Measurements from ENCODE around the gene CFAP97D1.

CFAP97D1 gene

DNA sequence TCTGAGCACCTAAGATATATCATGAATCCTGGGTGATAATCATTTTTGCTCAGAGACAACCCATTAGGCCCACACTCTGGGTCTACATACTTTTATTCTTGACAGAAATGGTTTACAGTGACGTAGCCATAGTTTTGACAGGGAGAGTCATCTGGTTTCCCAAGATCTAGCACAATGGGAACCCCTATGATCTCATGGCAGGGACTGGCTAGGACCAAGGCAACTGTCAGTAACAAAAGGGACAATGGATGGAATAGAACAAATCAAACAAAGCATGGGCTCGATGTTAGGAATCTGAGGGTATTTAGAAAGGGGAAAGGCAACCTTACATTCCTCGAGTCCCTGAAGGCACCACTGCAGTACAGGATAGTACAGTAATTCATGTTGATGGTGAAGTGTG is 20.5 kb downstream of the CFAP97D1 start:
- no peak for DNase-seq

DNA sequence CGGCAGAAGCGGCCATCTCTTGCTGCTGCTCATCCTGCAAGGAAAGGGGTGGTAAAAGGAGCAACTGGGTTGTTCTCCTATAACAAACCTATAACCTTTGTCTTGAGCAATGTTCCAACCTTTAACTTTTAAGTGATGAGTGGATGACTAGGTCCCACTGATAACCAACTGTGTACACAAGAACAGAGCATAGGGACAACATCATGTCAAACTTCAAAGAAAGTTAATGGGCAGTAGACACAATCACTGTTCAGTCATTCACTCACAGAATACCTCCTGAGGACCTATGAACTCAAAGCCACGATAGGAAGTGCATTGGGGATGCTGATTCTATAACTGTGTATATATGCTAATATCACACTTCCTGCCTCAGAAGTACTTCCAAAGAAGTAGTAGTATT is 21.6 kb downstream of the CFAP97D1 start:
- no peak for DNase-seq

DNA sequence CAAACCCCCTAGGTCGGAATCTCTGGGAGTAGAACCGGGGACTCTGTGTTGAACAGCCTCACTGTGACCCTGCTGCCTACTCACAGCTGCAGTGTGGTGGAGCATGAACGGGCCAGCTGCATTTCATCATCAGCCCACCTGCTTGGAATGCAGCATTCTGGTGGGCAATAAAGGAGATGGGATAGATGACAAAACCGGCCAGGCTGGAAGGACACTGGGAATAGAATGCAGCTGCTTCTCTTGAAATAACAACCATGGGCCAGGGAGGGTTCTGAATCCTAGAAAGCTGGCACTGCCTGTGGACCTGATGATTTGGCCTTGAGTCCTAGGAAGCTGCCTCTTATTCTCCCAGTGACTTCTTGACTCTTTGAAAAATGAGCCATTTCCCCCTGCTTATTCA is 23.5 kb downstream of the CFAP97D1 start:
- DNase-seq = no peak

DNA sequence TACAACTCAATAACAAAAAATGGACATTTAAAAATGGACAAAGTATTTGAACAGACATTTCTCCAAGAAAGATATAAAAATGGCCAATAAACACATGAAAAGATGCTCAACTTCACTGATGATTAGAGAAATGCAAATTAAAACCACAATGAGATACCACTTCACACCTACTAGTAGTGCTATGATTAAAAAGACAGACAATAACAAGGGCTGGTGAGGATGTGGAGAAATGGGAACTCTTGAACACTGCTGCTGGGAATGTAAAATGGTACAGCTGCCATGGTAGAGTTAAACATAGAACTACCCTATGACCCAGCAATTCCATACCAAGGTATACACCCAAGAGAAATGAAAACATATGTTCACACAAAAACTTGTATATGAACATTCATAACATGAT is 24.9 kb downstream of the CFAP97D1 start:
- DNase-seq = no peak

DNA sequence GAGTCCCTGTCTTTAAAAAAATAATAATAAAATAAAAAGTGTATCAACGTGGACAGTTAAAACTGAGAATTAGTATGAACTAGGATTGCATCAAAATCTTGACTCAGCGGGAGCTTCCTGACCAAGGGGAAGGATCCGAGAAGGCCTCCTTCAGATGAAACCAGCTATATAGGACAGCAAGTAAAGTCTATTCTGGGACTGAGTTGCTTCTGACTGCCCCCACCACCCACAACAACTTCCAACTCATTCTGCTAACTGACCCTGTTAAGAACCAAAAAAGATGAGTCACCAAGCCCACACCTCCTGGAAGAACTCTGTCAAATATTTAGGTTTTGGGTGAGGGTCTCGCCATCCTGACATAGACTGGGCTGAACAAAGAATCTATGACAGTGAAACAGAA is 27.8 kb downstream of the CFAP97D1 start:
- DNase-seq = peak; percentile 13

DNA sequence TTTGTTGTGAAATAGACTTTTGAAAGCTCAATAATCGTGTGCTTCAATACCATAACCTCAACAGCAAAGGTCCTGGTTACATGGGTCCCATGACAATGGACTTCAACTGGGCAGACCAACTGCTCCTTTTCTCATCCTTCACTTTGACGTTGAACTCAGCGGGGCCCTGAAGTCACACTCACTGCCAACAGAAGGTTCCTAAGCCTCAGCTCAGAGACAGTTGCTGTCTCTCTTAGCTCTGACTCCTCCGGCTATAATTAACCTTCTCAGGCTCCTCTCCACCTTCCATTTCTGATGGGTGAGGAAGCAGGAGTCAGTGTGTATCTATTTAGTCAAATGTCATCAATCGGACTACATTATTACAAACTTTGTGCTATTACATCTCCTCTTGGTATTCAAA is 28.9 kb downstream of the CFAP97D1 start:
- DNase-seq = no peak

DNA sequence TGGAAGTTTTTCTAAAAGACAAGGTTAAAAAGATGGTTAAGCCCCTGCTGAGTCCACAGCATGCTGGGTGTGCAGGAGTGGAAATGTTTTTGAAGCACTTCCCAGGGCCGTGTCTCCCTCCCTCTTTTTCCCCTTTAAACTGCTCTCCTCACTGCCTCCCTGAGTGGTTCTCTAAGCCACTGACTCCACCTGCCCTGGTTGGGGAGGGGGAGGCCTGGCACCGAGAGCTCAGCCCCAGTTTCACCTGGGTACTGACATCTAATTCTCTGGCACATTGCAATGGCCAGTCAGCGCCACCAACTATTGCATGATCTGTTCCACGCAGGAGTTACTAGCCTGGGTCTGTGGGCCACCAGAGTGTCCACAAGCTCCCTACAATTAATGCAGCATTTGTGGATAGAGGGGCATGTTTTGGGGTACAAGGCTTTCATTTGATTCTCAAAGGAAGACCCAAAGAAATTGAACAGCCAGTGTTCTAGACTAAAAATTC is 30.0 kb downstream of the CFAP97D1 start:
- DNase-seq = no peak

DNA sequence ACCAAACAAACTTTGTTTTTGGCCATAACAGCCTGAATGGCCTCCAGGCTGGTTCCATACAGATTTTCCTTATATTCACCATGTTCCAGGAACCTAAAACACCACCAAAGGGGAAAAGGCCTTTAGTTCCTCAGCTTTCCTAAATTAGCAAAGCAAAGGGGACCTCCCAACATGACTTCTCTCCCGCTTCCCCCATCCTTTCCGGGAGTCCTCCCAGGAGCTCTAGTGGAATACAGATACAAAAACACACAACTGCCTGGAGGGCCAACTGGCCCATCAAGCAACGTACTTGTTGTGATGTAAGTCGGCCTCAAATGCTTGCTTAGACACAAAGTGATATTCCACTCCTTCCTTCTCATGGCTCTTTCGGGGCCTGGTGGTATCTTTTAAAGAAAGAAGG is 30.6 kb downstream of the CFAP97D1 start:
- DNase-seq = no peak

DNA sequence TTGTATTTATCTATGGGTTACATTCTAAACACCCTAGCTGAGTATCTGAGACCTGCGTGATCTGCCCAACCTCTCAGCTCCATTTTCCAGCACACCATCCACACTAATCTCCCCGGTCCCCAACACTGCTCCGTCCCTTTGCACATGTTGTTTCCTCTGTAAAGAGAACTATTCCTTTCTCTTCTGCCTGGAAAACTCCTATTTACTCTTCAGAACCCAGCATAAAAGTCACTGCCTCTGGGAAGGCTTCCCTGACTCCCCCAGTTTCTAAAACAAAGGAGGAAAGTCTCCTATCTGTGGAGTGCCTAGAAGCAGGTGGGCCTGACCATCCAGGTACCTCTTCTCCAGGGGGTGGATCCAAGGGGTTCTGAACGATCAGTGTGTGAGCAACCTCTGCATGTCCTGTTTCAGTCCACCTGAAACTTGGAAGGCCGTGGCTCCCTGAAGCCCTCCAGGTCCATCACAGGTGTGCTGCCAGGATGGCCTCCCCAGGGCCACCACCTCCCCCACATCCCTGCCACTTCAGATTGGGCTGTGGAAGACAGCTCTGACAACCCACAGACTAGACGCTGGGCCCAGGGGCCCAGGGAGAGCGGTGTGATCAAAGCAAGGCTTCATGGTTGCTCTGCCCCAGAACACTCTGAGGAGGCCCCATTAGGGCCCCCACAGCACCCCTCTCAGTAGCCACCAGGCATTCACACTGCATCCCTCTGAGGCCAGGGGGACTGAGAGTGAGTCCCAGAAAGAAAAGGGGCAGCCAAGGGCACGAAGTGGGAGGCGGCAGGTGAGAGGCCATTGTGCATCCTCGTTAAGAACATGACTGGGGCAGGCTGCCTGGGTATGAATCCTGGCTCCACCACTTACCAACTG is 32.4 kb downstream of the CFAP97D1 start:
- no peak for DNase-seq

DNA sequence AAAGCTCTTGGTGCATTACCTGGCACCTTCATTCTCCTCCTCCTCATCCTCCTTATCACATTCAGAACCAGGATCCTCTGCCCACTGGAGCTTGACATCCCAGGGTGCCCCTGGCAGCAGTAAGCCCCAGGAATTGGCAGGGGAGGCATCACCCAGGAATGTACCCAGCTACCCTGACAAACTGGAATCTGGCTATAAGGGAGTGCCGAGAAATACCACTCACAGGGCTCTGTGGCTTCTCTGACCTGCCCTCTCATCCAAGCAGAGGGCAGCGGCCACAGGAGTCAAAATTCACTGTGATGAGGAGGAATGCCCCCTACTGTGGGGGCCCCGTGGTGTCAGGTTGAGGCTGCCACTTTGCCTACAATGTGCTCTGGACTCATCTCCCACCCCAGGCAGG is 33.2 kb downstream of the CFAP97D1 start:
- no peak for DNase-seq

DNA sequence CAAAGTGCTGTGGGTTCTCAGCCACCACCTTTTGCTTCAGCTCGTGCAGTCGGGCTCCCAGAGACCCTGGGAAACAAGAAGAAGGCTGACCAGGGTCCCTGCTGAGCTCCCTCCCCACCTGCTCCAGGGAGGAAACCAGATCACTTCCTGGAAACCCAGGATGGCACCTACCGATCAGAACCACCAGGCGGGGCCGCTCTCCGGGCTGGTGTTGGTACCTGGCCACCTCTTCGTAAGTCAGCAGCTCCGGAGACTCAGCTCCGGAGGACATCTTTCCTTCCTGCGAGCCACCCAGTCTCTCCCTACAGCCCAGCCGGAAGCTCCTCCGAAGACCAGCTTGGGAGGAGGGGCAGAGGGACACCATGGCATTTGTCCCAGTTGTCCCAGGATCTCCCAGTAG is 33.8 kb downstream of the CFAP97D1 start:
- DNase-seq = no peak

DNA sequence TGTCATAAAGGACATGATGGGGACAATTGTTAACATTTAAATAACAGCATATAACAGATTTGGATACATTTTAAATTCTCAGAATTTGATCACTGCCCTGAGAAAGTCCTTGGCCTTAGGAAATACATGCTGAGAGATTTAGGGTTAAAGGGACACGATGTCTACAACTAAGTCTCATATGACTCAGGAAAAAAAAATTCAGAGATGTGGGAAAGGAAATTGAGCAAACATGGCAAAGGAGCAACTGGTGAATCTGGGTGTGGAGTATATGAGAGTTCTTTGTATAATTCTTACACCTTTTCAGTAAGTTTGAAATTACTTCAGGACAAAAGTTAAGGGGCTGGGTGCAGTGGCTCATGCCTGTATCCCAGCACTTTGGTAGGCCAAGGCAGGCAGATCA is 34.5 kb downstream of the CFAP97D1 start:
- DNase-seq = peak; percentile 35

DNA sequence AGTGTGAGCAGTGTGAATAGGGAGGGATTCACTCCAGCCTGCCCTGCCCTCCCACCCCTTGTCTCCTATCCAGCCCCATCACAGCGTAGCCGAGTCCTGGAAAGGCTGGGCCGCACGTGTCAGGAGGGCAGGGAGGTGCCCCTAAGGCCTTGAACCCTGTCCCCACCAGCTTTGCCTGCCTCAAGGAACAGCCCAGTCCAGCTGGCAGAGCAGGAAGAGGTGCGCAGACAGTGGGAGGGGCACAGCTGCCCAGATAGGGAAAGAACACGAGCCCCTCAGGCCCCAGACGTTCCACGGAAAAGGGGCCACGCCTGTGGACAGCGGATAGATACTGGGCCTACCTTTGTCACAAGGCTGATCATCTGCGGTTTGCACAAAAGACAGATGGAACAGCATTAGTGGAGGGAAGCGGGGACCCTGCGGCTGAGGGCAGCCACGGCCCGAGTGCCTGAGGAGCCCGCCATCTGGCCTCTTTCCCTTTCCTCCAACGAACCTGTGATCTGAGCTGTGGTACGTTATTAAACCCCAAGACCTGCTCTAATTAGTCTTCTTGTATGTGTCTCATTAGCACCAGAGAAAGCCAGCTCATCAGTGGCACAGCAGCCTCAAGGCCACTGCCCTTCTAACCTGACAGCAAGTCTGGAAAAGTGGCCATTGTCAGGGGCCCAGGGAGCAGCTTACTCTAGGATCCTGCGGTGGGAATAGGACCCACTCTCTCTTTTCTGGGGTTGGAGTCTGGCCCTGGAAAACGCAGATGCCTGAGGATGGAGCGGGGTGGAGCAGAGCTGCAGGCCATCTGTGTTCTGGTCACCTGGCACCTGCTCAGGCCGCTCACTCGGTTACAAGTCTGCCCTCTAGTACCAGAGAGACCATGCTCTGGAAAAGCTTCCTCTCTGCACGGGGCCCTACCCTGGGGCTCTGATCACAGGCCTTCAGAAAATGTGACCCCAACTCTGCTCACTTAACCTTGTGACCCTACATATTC is 36.4 kb downstream of the CFAP97D1 start:
- DNase-seq = no peak

DNA sequence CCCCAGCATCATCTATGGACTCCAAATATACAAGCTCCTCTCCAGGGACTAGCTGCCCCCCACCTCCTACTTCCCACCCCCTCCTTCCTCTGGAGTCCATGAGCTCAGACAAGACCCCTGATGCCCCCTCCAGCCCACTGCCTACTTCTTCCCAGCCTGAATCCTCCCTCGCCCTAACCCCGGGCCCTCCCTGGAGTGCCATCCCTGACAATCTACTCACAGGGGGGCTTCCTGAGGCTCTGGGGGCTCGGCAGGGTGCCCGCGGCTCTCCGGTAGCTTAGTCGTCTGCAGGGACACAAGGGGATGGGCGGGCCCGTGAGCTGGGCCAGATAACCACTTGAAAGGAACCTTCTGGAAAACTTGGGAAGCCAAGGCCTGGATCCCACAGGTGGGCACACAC is 37.6 kb downstream of the CFAP97D1 start:
- DNase-seq = no peak

DNA sequence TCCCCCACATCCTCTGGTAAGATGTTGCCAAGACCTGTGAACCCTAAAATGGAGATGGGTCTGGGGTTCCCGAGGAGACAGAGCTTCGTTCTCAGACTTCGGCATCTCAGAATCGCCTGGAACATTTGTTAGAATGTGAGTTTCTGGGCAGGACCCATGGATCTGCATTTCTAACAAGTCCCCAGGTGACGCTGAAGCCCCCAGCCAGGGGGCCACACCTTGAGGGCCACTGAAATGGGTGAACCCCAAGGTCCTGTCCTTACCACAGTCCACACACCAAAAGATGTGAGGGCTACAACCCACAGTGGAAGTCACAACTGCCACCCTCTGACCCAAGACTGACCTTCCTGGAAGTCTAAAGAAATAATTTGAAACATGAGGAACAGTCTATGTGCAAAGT is 38.7 kb downstream of the CFAP97D1 start:
- DNase-seq = no peak

DNA sequence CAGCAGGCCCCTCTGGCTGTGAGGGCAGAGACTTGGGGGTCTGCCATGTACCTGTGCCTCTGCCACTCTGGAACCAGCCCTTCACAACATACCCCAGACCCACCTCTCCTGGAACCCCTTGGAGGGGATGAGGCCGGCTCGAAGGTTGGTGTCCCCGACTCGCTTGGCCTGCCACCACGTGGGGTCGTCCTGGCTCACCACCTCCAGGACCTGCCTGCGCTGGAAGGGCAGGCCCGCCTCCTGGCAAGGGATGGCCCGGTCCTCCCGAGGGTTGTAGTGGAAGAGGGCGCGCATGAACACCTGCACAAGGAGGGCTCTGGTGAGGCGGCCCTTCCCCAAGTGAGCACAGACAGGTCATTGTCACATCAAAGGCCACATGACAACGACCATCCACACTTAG is 40.5 kb downstream of the CFAP97D1 start:
- DNase-seq = no peak

DNA sequence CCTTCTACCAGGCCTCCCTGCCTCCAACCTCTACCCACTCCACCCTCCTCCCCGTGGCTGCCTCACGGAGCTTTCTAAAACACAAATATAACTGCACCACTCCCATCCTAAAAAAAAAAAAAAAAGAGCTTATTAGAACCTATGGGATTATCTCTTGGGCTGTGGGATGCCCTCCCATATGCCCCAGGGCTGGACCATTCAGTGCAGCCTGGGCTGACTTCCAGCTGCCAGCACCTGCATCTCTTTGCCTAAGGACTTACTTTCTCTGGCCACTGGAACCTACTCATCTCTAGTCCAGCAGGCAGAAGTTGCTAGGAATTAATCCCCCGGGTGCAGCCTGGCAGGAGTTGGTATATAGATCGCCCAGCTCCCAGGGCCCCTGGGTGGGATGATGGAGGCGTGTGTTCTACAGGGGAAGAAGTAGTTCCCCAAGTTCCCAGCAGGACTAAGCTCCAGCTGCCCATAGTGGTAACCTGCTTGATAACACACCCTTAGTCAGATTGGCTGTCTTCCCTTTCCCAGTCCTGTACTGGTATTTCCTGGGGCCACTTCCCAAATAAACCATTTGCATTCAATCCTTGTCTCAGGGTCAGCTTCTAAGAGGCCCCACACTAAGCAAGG is 42.4 kb downstream of the CFAP97D1 start:
- DNase-seq = no peak

DNA sequence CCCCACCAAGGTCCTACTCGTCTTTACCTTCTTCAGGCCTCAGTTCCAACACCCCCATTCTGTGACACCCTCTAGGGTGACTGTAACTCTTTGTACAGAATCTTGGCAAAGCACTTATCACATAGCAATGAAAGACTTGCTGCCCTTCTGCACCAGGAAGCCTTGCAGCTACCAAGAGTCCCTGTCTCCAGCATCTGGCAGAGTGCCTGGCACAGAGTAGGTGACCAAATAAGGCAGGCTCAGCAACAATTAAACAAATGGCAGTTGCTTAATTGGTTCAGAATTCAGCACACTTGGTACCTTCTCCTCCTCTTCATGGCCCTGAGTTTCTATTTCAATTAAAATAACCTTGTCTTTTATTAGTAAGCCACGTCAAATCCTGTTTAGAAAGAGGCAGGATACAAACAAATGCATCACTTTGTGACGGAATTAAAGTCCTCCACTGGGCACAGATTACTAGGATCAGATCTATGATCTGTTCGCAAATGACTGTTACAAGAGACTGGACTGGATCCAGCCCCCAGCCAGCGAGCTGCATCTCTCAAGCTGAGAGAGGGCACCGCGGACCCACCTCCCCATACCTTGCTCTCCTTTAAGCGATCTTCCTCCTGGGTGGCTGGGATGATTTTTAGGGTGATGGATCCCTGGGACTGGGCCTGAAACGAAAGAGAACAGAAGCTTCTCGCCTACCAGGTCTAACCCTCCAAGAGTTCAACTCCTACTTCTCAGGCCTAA is 43.3 kb downstream of the CFAP97D1 start:
- DNase-seq = no peak

DNA sequence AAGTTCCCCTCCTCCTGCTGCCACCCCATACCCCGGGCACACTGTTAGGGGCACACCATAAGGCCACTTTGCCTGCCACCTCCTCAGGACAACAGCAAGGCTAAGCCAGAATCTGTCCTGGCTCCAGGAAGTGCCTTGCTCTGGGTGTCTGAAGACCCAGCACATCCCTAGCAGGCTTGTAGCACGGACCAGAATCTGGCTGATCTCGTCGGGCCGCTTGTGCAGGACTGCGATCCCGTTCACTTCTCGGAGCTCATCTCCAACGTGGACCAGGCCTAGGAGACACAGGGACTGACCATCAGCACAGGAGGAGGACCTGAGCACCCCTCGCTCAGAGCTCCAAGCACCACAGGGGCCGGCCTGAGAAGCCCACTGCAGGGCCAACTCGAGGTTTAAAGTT is 45.3 kb downstream of the CFAP97D1 start:
- no peak for DNase-seq

DNA sequence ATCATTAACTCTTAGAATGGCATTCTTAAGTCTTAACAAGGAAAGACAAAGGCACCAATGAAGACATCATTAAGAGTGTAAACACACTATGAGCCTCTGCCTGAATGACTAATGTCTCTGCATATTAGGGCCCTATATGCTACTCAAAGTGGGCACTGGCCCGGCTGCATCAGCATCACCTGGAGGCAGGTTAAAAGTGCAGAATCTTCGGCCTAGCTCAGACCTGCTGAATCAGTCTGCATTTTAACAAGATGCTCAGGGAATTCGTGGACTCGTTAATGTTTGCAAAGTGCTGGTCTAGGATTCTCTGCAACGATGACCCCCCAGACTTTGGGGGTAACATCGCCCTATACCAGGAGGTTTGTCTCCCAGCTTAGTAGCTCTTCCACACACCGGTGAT is 46.0 kb downstream of the CFAP97D1 start:
- DNase-seq = no peak

DNA sequence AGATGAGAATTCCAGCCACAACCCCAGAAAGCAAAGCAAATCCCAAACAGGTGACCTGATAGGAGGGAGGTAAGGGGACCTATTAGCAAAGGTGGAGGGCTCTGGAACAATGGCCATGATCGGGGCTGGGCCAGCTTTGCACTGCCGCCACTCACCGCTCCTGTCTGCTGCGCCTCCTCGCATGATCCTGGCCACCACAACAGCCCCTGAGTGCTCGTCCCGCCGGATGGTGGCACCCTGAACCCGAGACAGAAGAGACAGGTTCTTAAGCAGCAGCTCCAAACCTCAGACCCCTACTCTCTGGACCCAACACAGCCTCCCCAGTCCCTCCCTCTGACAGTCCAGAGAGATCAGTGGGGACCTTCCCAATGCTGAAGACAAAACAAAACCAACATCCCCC is 47.4 kb downstream of the CFAP97D1 start:
- DNase-seq = no peak

DNA sequence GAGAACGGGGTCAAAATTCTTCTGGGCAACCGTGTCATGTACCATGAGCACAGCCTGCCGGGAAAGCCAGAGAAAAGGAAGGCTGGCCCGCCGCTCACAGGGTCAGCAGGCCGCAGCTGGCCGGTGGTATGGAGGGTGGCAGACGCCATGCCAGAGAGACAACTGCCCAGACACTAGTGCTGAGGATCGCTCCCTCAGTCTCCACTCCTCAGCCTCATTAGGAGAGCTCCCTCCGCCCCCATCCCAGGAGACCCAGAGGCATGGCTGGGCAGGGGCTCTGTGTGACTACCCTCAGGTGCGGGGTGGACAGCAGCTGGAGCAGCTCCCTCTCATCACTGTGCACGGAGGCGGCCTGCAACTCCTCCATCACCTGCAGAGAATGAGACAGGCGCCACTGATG is 49.5 kb downstream of the CFAP97D1 start:
- DNase-seq = no peak

All from MV-4-11 (cell line).